IMR-90 (cell line): Measurements from ENCODE around the gene ZNF816. TPM values are rescaled to one million over a fixed set of nuclear protein-coding genes. Genes with fewer than 3 reads are reported as not detected.

ENCODE experiments used
- ATAC-seq: fragments of 200-7000 bp; cut with Tn5 transposase; 2 replicates; pipeline ENCODE4 v1.9.1; 2020; ENCODE audit warnings: low read depth, mild to moderate bottlenecking, moderate library complexity
- BruUV-seq: library from RNA; stranded (reverse); fragments of 400-500 nt; replicated peaks from 2 replicates; lab custom pipeline; 2021; lab: Mats Ljungman, UMichigan
- CTCF ChIA-PET: fragments of 300-600 bp; formaldehyde crosslinking; extraction: SDS; loops from one replicate; lab custom pipeline; 2021; ENCODE audit warnings: antibody characterized with exemption; lab: Yijun Ruan, JAX
- POLR2A ChIA-PET: fragments of 300-600 bp; sonication (Branson Sonifier 250); formaldehyde crosslinking; loops from one replicate; lab custom pipeline; 2022; ENCODE audit warnings: antibody characterized with exemption; ENCODE audit not compliant: unreplicated experiment; lab: Charles Lee
- DNase-seq: peaks from one replicate; pipeline ENCODE4 v3.0.0; 2013
- H2AFZ ChIP-seq: replicated peaks from 2 replicates; pipeline ENCODE3; 2013; ENCODE audit warnings: low read length, mild to moderate bottlenecking; ENCODE audit not compliant: poor library complexity
- H2AK5ac ChIP-seq: 2 replicates; pipeline ENCODE4 v1.6.1; 2013; ENCODE audit warnings: low read depth, low read length, inconsistent platforms
- H2AK9ac ChIP-seq: replicated peaks from 2 replicates; pipeline ENCODE3; 2013; ENCODE audit warnings: mild to moderate bottlenecking, low read depth, low read length, moderate library complexity; ENCODE audit not compliant: poor library complexity
- H2BK120ac ChIP-seq: 2 replicates; pipeline ENCODE4 v1.6.1; 2013; ENCODE audit warnings: low read depth, low read length, inconsistent platforms
- H2BK15ac ChIP-seq: 3 replicates; pipeline ENCODE4 v1.6.1; 2013; ENCODE audit warnings: low read depth, low read length, inconsistent platforms
- H2BK20ac ChIP-seq: 2 replicates; pipeline ENCODE4 v1.6.1; 2013; ENCODE audit warnings: low read depth, mild to moderate bottlenecking, inconsistent platforms, low read length, moderate library complexity
- H2BK5ac ChIP-seq: 2 replicates; pipeline ENCODE4 v1.6.1; 2013; ENCODE audit warnings: mild to moderate bottlenecking, low read depth, low read length, inconsistent platforms; ENCODE audit not compliant: poor library complexity, severe bottlenecking
- H3K14ac ChIP-seq: replicated peaks from 2 replicates; pipeline ENCODE4 v1.6.1; 2013; ENCODE audit warnings: low read depth, low read length, inconsistent platforms
- H3K18ac ChIP-seq: 2 replicates; pipeline ENCODE4 v1.6.1; 2013; ENCODE audit warnings: low read depth, low read length, control low read depth
- H3K23ac ChIP-seq: 2 replicates; pipeline ENCODE4 v1.6.1; 2013; ENCODE audit warnings: low read depth, low read length, inconsistent platforms
- H3K27ac ChIP-seq: 2 replicates; pipeline ENCODE4 v1.5.1; 2013; ENCODE audit warnings: mild to moderate bottlenecking, control low read depth, low read length; ENCODE audit not compliant: insufficient read depth
- H3K27me3 ChIP-seq: 2 replicates; pipeline ENCODE4 v1.6.1; 2013; ENCODE audit warnings: low read length; ENCODE audit not compliant: control insufficient read depth, insufficient read depth
- H3K36me3 ChIP-seq: 2 replicates; pipeline ENCODE4 v1.6.1; 2013; ENCODE audit warnings: low read length, mixed read lengths; ENCODE audit not compliant: control insufficient read depth, insufficient read depth
- H3K4ac ChIP-seq: 2 replicates; pipeline ENCODE4 v1.6.1; 2013; ENCODE audit warnings: low read depth, low read length, inconsistent platforms
- H3K4me1 ChIP-seq: 2 replicates; pipeline ENCODE4 v1.6.1; 2013; ENCODE audit warnings: low read length, mixed read lengths; ENCODE audit not compliant: control insufficient read depth, insufficient read depth
- H3K4me2 ChIP-seq: 2 replicates; pipeline ENCODE4 v1.6.1; 2013; ENCODE audit warnings: low read depth, mild to moderate bottlenecking, control low read depth, low read length, moderate library complexity
- H3K4me3 ChIP-seq: 2 replicates; pipeline ENCODE4 v1.5.1; 2013; ENCODE audit warnings: low read depth, mild to moderate bottlenecking, control low read depth, low read length, moderate library complexity; ENCODE audit not compliant: insufficient read depth
- H3K56ac ChIP-seq: 2 replicates; pipeline ENCODE4 v1.6.1; 2013; ENCODE audit warnings: low read length, inconsistent platforms; ENCODE audit not compliant: insufficient read depth; ENCODE audit errors: extremely low read depth
- H3K79me1 ChIP-seq, 2 experiments: 2 replicates each; pipeline ENCODE4 v1.6.1; 2013; ENCODE audit warnings: low read length in 2 of 2, inconsistent platforms in 1 of 2, low read depth in 1 of 2
- H3K9ac ChIP-seq: 2 replicates; pipeline ENCODE4 v1.6.1; 2013; ENCODE audit warnings: low read depth, low read length, control low read depth
- H3K9me1 ChIP-seq: 2 replicates; pipeline ENCODE4 v1.6.1; 2013; ENCODE audit warnings: low read length, inconsistent platforms; ENCODE audit not compliant: insufficient read depth
- H3K9me3 ChIP-seq: 2 replicates; pipeline ENCODE4 v1.6.1; 2013; ENCODE audit warnings: low read length; ENCODE audit not compliant: control insufficient read depth, insufficient read depth
- H4K20me1 ChIP-seq: 2 replicates; pipeline ENCODE4 v1.6.1; 2013; ENCODE audit warnings: low read length, inconsistent platforms; ENCODE audit not compliant: insufficient read depth
- H4K5ac ChIP-seq: 2 replicates; pipeline ENCODE4 v1.6.1; 2013; ENCODE audit warnings: mild to moderate bottlenecking, low read depth, low read length, control low read depth
- H4K8ac ChIP-seq, 2 experiments: 2 replicates each; pipeline ENCODE4 v1.6.1; 2013; ENCODE audit warnings: low read depth in 2 of 2, low read length in 2 of 2, control low read depth in 1 of 2, inconsistent platforms in 1 of 2
- H4K91ac ChIP-seq: 2 replicates; pipeline ENCODE4 v1.6.1; 2013; ENCODE audit warnings: low read depth, low read length, inconsistent platforms; ENCODE audit not compliant: insufficient read depth
- RAD21 ChIP-seq: IDR thresholded peaks from 2 replicates; pipeline ENCODE4 v1.6.1; 2012; ENCODE audit warnings: low read length, improper control_type of control experiment
- RCOR1 ChIP-seq: IDR thresholded peaks from 2 replicates; pipeline ENCODE4 v1.6.1; 2012; ENCODE audit warnings: mild to moderate bottlenecking, low read length, improper control_type of control experiment; ENCODE audit not compliant: insufficient replicate concordance
- SMC3 ChIP-seq: fragments of 150-350 bp; IDR thresholded peaks from 2 replicates; pipeline ENCODE4 v1.6.1; 2016; ENCODE audit warnings: low read depth, mild to moderate bottlenecking, antibody characterized with exemption, low read length, moderate library complexity
- USF2 ChIP-seq: fragments of 150-350 bp; IDR thresholded peaks from 2 replicates; pipeline ENCODE4 v1.6.1; 2017; ENCODE audit warnings: mild to moderate bottlenecking, antibody characterized with exemption, low read length, low read depth
- WGBS, 2 experiments: methylation state at CpG; one replicate each; pipeline versions ENCODE4 v1.1.5 to v1.1.7; 2013; ENCODE audit warnings: missing lambda C conversion rate in 2 of 2; ENCODE audit not compliant: insufficient read length in 1 of 2; ENCODE audit errors: extremely low coverage in 2 of 2; 5-methylcytosine and 5-hydroxymethylcytosine counted together
- dilution Hi-C: fragments of 300-500 bp; cut with HindIII; formaldehyde crosslinking; loops from one replicate; pipeline ENCODE4 v1.14.3; 2018; ENCODE audit warnings: low sequenced_read_pairs; ENCODE audit not compliant: unreplicated experiment
- in situ Hi-C: fragments of 300-500 bp; cut with MboI; formaldehyde crosslinking; loops from 3 replicates; pipeline ENCODE4 v1.14.3; 2019; ENCODE audit warnings: low sequenced_read_pairs, inconsistent platforms, mixed read lengths
- intact Hi-C: fragments of 100-400 bp; cut with micrococcal nuclease; formaldehyde crosslinking; loops from 2 replicates; pipeline ENCODE4 v1.10.0; 2022
- polyA plus RNA-seq, 3 experiments: library from polyadenylated mRNA; depleted of rRNA; stranded (reverse); fragments of >200 nt; gene quantifications; 2 replicates each; pipeline ENCODE4 v1.2.3, GENCODE V29; 2012; ENCODE audit warnings: low replicate concordance in 1 of 3
- total RNA-seq: library from RNA; depleted of rRNA; stranded (reverse); fragments of >200 nt; gene quantifications from 2 replicates; pipeline ENCODE4 v1.2.3, GENCODE V29; 2012
- TF ChIP-seq, protein P1 (sequence below): conservative IDR thresholded peaks from 2 replicates; pipeline ENCODE4 v1.5.1; 2012; ENCODE audit warnings: mild to moderate bottlenecking, low read depth, low read length, improper control_type of control experiment

The ZNF816 gene
- total and polyA plus RNA-seq, 2 of the 4 experiments (the other 2 are of a cell fraction), result 1.6 to 12.0 TPM

GRCh38 chr19:52956917-52957316, 5.8 kb downstream of the ZNF816 start:
- Histone ChIP-seq H2AK5ac (no peak overlapping the region), H3K56ac (no peak overlapping the region), H4K91ac (no peak overlapping the region), H3K27ac (no peak overlapping the region), H4K20me1 (no peaks in the 10 kb centered on the region; the same call in 1 of the 2 replicates), H3K4me2 (no peak overlapping the region), H2BK15ac (no peak overlapping the region), H3K4me1 (0 out of 2 replicates have a peak, but pooled peaks cover 2% of the 10 kb centered on the region), H2AK9ac (no peak overlapping the region), H2BK20ac (no peak overlapping the region), H3K9me1 (no peaks in the 10 kb centered on the region), H4K5ac (no peak overlapping the region), H3K18ac (no peak overlapping the region), H3K23ac (no peak overlapping the region), H3K14ac (no peak overlapping the region), H3K79me1 (peaks cover 10 to 24% of the 10 kb centered on the region in 2 experiments), H3K36me3 (peaks cover 30% of the 10 kb centered on the region), H2AFZ (no peak overlapping the region), H3K4me3 (no peak overlapping the region), H3K9ac (no peak overlapping the region), H3K4ac (no peak overlapping the region), H2BK5ac (no peak overlapping the region), H2BK120ac (no peak overlapping the region), H4K8ac (no peak overlapping the region), H3K9me3 (peaks cover 27% of the 10 kb centered on the region), H3K27me3 (no peaks in the 10 kb centered on the region)
- TF ChIP-seq SMC3, result no peak
- no peak for TF ChIP-seq USF2
- TF ChIP-seq, protein P1, sequence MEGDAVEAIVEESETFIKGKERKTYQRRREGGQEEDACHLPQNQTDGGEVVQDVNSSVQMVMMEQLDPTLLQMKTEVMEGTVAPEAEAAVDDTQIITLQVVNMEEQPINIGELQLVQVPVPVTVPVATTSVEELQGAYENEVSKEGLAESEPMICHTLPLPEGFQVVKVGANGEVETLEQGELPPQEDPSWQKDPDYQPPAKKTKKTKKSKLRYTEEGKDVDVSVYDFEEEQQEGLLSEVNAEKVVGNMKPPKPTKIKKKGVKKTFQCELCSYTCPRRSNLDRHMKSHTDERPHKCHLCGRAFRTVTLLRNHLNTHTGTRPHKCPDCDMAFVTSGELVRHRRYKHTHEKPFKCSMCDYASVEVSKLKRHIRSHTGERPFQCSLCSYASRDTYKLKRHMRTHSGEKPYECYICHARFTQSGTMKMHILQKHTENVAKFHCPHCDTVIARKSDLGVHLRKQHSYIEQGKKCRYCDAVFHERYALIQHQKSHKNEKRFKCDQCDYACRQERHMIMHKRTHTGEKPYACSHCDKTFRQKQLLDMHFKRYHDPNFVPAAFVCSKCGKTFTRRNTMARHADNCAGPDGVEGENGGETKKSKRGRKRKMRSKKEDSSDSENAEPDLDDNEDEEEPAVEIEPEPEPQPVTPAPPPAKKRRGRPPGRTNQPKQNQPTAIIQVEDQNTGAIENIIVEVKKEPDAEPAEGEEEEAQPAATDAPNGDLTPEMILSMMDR, result no peak
- TF ChIP-seq RAD21, result no peak
- no peak for TF ChIP-seq RCOR1
- 98% methylated on average over 8 of the region's 10 CpGs; no CpG with 5 or more reads in 1 of the 2 experiments for WGBS, 2 experiments
- intact Hi-C loops (no loop called here), dilution Hi-C loops (no loop called here), in situ Hi-C loops (no loop called here)
- DNase-seq (no peak), ATAC-seq (no peak)
- no TSS peak for BruUV-seq
- POLR2A ChIA-PET, result no interaction called here
- CTCF ChIA-PET, result no interaction called here
